Hindlimb muscle (tissue), 1 donor: ENCODE results near the gene MEGF6. TPM values are rescaled to one million over a fixed set of nuclear protein-coding genes. Genes with fewer than 3 reads are reported as not detected.

Experiments
- DNase-seq: peaks from one replicate; pipeline ENCODE4 v3.0.0-alpha.2; 2013
- polyA plus RNA-seq: library from polyadenylated mRNA; unstranded; fragments of 120-200 nt; gene quantifications from one replicate; pipeline ENCODE4 v1.2.1, GENCODE V29; 2013; ENCODE audit not compliant: insufficient read length

MEGF6 gene
- polyA plus RNA-seq, 1 donor, result 15.6 TPM

DNA sequence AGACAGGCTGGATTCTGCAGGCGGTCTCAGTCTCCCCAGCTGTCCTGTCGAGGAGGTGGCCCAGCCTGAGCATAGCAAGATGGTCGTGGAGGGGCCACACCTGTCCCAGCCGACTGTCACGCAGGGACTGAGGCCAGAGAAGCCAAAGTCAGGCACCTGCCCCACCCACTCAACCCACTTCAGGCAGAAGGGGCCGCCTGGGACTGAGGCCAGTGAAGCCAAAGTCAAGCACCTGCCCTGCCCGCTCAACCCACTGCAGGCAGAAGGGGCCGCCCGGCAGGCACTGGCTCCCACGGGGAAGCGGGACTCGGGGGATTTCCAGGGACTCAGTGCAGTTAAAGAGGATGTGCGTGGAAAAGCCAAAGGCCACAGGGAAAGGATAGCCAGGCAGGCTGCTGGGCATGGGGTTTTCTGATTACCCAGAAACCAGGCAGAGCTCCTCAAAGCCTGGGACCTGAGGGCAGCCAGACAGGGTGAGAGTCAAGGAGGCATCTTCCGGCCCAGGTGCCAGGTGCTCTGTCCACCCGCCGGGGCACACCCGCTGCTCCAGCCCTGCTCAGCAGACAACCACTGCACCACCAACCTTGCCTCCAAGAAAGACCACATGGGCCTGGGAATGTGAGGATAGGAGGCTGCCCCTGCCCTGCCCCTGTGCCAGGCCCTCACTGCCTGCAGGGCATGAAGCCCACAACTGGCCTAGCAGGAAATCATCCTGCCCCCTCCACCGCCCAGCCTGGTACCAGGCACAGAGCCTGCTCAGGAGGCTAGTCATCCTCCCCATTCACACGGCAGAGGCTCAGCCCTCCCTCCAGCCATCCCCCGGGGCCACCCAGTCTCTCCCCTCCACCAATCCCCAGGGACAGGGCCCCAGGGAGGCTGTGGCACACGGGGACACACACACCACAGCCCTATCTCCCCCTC lies 41.0 kb downstream of the MEGF6 start:
- DNase-seq, result no peak

DNA sequence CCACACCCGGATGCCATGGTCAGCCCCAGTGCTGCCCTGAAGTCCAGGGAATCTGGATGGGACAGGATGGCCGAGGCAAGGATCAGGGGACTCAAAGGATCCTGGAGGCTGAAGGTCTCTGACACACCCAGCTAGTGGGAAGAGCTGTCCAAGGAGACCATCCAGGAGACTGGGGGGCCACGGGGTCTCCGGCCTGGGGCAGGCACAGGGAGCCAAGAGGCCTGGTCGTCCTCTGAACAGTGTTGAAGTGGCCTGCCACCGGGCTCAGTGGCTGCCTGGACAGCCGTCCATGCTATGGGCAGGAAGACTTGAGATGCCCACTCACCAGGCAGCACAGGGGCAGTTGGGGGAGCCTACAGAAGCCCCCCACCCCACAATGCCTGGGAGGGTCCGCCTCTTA lies 41.9 kb downstream of the MEGF6 start:
- DNase-seq, result no peak

DNA sequence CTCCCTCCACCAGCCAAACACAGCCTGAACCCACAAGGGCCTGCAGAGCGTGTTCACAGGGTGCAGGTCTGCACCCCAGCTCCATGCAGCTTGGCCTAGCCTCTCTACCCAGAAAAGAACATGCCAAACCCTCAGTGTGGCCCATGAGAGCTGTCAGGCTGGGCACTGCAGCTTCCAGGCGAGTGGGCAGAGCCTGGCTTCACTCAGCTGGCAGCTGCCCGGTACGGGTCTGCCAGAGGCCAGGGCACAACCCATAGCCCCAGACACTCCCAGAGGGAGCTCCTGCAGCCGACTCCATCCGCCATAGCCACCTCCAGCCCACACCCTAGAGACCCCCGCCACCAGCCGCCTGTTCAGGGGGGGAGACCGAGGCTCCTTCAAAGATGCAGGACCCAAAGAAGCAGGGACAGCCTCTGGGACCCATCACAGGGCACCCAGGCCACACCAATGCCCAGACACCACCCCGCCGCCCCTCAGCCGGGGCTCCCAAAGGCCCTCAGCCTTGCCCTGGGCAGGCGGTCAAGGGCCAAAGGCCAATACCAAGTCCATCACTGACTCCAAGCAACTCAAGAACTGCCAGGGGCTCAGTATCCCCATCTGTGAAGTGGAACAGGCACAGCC lies 42.4 kb downstream of the MEGF6 start:
- no peak for DNase-seq

DNA sequence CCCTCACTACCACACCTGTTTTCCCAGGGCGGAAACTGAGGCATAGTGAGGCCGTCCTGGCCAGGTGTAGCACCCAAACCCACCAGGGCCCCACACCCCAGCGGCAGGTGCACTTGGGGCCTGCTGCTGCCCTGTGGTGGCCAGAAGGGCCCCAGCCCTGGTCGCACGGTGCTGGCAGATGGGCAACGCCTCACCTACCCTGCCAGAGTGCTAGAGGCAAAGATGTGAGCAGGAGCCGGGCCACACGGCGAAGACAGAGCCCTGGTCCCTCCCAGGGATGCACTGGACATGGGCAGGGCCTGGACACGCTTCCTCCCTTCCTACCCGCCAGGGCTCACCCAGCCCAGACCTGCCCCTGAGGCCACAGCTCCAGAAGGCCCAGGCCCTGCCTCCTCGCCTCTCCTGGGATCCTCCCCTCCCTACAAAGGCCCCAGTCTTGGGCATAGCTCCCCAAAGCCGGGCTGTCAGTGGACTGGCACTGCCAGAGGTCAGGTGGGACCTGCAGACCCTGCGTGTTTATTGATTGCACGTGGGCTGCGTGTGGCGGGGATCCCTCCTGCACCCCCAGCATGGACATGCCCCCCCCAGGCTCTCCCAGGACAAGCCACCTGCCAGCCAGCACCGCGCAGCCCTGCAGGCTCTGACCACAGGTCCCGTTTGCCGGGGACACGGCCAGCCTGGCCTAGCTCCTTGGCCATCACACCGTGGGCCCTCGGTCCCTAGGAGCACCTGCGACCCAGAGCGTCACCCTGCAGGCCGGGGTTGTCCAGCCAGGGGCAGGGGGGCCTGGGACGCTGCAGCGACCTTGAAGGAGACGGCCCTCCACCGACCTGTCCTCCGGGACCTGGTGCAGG lies 44.1 kb downstream of the MEGF6 start:
- DNase-seq, result no peak

DNA sequence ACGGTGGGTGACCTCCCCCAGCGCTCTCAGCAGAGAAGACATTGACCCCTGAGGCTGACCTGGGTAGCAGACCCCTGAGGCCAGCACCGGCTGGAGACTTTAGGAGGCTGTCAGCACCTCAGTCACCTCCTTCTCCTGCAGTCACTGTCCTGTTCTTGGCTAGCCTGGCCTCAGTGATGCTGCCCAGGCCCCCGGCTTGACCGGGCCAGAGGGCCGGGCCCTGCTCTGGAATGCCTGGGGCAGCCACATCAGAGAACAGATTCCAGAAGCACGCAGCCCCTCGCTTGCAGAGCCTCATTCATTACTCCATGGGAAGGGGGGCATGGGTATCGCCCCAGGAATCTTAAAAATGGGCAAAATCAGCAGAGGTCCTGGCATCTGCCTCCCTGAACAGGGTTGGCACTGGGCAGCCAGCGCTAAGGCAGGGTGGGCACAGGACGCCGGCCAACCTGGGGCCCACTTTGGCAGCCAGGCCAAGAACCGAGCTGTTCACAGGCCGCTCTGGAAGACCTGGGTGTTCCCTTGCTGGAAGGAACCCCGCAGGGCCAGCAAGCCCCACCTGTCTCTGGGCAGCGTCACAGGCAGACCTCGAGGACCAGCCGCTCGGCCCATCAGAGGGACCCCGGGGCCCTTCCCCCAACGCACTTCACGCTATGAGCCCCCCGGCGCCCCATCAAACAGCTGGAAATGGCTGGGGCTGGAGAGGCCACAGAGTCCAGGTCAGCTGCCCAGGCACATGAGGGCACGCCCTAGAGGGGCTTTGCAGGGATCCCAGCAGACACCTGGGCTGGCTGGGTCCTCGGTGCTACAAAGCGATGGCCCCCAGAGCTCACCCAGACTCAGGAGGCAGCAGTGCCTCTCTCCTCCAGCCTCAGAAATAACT lies 45.1 kb downstream of the MEGF6 start:
- no peak for DNase-seq

DNA sequence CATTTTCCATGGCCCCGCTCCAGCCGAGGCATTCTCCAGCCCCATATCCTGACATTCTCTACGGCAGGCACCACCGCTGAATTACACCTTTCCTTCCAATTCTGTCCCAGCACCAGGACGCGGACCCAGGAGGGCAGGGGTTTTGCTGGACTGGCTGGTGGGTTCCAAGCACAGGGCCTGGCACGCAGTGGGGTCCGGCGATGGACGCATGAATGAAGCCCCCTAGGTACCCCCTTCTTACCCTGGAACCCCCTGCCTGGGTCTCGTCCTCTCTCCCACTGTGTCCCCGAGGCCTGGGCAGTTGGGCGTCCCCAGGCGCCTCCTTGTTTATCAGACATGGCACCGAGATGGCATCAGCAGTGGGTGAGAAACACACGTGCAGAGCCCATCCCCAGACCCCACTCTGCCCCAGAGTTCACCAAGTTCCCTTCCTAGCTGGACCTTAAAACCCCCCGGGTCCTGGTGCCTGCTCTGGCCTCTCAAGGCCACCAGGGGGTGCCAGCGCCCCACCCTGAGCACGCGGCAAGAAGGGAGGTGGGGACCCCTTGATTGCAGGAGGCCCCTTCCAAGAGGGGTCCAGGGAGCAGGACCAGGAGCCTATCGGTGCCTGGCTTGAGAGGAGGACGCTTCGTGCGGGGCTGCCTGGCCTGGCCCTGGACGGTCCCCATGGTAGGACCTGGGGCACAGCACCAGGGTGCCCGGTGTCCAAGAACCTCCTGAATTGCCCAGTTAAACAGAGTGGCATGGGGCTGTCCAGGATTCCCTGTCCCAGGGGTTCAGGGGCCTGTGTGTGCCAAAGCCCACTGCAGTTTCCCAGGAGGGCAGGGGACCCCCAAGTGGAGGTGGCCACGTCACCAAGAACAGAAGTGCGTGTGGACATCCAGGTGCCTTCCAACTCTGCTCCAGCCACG lies 46.1 kb downstream of the MEGF6 start:
- DNase-seq, result no peak

DNA sequence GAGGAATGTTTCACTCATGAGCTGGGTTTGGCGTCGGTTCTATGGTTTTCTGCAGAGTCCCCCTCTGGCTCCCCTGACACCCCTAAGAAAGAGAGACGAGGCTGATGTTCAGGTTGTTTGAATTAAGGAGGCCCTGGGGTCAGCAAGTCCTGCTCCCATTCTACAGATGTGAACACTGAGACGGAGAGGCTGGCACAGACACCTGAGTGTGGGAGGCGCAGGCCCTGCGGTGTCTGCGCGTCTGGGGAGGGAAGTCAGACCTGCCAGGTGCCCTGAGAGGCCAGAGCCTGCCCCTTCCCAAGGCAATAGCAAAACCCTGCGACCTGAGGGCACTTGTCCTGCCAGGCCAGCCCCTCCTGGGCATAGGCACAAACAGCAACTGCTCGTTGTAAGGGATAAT lies 47.7 kb downstream of the MEGF6 start:
- no peak for DNase-seq

DNA sequence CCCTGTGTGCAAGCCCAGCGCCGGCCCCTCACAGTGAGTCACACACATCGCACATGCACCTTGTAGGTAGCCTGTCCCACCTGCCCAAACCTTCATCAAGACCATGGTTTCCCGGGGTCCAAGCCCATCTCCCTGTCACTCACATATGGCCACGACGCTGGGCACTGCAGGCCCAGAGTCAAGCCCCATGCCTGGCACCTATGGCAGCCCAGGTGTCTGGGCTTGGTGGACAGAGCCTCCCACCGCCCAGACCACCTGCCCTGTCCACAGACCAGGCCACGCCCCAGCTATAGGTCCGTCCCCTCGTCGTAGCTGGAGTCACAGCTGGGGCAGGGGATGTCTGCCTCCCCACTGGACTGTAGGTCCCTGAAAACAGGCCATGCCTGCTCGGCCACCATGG lies 48.2 kb downstream of the MEGF6 start:
- DNase-seq, result no peak

DNA sequence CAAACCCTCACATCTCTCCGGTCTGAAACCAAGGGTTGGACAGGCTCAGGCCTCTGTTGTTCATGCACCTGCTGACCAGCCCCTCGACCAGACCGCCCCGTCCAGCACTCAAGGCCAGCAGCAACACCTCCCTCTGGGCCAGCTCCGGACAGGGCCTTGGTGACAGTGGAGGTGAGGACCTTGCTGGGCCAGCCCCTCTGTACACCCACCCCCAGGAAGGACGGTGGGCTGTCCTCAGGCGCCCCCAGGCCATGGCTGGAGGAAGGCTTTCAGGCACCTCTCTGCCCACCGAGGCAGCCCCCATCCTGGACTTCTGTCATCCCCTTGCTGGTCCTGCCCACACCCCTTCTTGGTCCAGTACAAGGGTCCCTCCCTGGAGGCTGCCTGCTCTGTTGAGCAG lies 48.6 kb downstream of the MEGF6 start:
- no peak for DNase-seq

DNA sequence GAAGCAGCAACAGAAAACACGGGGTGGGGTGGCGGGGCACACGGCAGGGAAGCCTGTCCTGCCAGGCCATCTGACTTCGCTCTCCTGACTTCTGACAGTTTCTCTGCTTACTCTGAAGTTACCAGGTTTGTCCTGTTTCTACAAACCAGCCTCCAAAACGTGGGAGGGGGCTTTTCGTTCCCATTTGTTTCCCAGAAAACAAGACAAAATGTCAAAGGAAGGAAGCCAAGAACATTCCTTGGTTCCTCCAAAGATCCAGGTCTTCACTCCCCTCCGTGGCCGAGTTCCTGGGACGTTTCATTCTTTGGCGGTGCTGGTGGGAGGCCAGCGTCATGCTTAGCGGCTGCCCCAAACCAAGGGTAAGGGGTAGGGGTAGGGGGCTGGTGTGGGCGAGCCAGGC lies 49.6 kb downstream of the MEGF6 start:
- DNase-seq, result no peak

DNA sequence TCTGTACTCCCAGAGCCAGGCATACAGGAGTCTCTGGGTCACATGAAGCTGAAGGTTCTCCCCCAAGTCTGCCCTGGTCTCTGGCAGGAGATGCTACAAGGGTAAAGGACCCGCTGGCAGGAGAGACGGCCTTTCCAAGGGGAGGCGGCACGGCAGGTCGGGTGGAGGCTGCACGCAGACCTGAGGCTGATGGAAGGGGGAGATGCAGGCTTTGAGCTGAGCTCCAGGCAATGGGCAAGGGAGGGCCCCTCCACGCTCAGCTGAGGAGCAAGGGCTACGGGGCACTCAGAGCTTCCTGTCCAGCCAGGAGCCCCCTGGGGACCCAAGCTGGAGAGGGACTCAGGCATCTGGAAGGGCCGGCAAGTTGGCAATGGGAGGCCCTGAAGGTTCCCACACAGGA lies 50.3 kb downstream of the MEGF6 start:
- no peak for DNase-seq

DNA sequence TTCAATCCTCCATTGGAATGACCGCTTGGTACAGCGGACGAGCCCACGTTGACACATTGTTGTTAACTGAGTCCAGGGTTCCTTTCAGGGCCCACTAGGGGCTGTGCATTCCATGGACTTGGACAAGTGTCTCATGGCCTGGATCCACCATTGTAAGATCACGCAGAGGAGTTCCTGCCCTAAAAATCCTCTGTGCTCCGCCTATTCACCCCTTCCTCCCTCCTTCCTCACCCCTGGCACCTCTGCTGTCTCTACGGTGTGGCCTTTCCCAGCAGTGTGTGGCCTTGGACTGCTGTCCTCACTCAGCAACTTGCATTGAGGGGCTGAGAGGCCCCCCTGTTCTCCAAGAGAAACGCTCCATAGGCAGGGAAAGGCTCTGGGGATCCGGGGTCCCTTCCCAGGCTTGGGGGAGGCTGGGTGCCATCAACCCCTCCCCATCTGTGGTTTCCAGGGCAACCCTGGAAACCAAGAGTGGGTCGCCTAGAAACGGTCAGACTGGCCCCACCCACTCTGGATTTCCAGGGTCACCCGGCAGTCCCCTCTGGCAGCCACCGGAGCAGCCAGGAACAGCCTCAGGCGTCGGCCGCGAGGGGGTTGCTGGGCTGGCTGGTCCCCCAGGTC lies 50.9 kb downstream of the MEGF6 start:
- DNase-seq, result peak; percentile 47

DNA sequence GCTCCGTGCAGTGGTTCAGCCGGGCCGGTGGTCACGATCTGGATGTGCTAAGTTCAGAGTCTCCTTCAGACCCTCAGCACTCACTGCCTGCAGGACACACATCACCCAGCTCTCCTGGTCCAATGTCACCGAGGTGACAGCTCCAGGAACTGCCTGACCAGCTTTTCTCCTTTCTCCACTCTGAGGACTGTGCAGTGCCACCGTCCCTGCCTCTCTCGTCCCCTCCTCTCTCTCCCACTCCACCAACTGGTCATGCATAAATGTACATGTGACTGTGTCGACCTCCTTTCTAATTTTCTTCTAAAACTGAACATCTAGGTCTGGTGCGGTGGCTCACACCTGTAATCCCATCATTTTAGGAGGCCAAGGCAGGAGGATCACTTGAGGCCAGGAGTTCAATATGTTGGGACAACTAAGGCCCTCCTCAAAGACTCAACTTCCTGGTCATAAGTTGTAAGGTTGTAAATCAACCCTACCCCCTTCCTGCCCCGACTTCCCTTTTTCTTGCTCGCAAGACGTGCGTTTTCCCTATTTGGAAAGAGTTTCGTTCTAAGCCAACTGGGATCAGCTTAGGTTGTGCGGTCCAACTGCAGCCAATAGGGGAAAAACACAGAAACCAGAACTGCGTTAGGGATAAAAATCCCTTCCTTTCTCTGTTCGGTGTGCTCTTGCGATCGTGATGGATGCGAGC lies 53.1 kb downstream of the MEGF6 start:
- no peak for DNase-seq

DNA sequence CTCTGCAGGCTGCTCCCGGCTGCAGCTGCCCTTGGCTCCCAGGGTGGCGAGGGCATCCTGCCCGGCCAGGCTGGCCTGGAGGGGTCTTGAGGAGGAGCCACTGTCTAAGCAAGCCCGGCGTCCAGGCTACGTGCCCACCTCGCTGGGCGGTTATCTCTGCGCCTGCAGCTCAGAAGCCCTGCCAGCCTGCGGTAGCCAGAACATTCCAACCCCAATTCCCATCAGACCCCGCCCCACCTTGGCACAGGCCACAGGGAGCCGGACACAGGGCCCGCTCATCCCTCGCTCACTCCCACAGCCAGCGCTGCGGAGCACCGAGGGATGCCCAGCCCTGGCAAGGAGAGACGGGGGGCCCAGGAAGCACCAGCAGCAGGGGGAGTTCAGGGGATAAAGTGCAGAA lies 53.9 kb downstream of the MEGF6 start:
- DNase-seq, result no peak

DNA sequence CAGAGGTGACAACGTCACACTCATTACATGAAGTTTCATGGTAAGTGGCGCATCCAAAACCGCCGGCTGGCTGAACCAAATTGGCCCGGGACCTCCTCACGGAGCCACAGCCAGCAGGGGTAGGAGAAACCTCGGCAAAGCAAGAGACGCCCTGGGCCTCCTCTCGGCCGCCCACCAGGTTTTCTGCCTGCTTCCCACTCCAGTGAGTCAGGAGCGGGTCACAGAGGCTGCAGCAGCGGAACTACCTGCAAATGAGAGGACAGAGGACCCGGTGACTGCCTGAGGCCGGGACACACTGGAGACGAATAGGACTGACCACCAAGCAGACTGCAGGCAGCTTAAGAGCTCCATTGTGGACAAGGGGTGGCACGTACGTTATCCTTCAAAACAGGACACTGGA lies 55.0 kb downstream of the MEGF6 start:
- DNase-seq, result no peak

DNA sequence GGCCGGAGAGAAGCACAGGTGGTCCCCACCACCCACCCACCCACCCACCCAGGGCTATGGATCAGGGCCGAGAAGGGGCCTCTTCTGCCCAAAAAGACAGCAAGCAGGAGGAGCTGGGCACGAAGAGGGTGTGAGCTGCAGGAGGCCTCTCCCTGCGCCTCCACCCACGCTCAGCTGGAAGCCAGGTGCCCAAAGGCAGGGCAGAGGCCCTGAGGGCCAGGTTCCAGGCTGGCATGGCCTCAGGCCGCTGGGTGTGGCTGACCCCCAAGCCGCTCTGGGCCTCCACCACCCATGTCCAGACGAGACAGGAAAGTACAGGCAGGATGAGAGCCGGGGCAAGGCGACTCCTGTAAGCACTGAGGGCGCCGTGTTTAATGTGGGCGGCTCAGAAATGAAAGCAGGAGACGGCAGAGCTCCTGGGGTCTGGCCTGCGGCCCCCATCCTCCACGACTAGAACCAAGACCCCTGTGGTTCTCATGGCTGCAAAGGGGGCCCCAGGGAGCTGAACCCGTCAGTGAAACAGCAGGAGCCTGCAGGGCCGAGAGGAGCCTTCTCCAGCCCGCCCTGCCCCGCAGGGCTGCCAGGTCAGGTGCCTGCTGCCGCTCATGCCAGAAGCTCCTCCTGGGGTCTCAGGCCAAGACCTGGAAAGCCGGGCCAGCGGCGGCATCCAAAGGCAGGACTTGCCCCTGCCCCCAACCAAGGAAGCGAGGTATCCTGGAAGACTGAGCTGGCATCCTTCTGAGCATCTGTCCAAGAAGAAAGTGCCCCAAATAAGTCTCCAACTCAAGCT lies 56.0 kb downstream of the MEGF6 start:
- DNase-seq, result no peak

DNA sequence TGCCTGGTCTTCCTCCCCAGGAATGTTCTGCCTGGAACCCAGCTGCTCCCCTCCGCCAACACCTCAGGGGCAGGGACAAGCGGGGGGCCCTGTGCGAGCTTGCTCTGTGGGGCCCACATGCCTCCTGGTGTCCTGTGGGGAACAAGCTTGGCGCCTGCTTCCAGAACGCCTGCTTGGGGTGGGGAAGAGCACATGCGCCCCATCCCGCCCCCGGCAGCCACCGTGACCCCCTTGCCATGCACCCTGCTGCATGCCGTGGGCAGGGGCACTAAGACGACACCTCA lies 57.4 kb downstream of the MEGF6 start:
- DNase-seq, result no peak

DNA sequence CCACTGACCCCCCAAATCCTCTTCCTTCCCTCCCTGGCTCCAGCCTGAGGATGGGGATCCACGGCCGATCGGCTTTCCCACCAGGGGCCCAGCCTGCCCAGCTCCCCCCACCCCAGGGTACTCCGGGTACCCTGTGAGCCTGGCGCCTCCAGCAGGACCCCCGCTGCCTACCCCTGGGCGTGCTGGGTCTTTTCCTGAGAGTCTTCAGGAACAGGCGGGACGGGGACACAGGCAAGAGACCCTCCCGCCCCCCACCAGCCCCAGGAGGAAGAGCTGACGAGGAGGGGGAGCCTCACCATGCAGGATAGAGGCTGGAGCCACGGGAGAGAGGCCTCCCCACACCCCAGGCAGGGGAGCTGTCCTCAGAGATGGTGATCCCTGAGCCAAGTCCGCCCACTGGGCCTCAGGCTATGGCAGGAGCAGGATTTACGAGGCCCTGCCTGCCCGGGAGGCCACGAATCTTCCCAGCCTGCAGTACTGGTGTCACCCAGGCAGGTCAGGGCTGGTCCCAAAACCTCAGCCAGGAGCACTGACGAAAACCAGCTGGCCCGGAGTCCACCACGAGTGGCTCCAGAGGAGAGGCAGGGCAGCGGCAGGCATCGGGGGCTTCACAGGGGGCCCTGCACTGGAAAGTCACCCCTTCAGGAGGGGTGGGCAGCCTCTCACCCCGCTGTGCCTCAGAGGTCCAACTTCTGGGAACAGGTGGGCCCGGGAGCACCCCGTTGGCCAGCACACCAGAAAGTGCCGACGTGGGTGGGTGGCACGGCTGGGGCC lies 58.0 kb downstream of the MEGF6 start:
- no peak for DNase-seq

DNA sequence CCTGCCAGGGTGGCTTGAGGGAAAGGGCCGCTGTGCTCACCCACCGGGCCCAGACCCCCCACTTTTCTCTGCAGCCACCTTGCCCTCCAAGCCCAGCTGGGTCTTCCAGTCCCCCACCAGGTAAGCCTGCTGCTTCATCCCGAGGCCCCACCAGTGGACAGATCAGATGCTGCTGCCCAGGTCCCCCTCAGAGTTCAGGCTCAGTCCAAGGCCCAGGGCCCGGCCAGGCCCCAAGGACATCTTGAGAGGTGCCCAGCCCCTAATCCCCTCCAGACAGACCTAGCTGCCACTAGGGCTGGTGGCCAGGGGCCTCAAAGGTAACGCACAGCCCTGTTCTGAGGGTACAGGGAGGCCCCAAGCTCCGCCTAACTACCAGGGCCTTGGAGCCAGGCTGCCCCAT lies 58.6 kb downstream of the MEGF6 start:
- no peak for DNase-seq
